Measurements from ENCODE around the gene ZCCHC7. TPM values are rescaled to one million over a fixed set of nuclear protein-coding genes. Genes with fewer than 3 reads are reported as not detected.
"Not testable (repeated sequence)": the region's sequence is repeated elsewhere in the genome, so short reads cannot be mapped to it uniquely, and the experiment has no call there.

The ZCCHC7 gene
- total and polyA plus RNA-seq, 5 experiments from 2014 or later, result 27.2 to 56.0 (median 40.2) TPM

DNA sequence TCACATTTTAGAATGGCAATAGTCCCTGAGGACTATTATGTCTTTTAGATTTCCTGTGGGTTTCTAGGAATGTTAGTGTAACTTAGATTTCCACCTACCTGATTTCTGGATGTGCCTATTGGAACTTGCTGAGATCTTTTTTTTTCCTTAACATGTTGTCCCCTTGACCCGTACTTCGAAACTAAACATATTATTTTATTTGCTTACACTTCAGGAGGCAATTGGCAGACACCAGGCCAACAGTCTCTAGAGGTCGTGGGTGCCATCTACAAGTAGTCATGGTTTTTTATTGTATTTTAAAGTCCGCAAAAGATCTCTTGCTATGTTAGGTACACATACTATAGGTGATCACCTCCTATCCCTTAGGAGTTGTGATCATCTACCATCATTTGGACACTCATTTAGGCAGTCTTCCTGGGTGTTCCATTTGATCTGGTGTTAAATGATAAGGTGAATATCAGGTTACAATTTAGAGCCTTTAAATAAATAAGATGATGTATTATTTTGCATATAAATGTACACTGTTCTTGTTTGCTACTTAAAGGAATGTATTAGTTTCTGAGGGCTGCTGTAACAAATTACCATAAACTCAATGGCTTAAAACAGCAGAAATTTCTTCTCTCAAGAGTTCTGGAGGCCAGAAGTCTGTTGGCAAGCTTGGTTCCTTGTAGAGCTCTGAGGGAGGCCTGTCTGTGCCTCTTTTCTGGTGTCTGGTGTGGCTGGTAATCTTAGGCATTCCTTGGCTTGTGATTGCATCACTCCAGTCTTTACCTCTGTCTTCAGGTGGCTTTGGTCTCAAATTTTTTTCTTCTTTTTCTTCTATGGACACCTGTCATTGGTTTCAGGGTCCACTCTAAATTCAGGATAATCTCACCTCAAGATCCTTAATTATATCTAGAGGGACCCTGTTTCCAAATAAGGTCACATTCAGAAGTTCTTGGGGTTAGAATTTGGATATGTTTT lies 64.8 kb downstream of the ZCCHC7 start:
- H3K4me1 Mint-ChIP-seq, result peaks cover 13 to 60% (median 38%) of the 10 kb centered on the region in 4 donors
- peaks cover 19 to 38% (median 24%) of the 10 kb centered on the region in 3 donors for H3K36me3 Mint-ChIP-seq
- no peak for DNase-seq
- peaks cover 0 to 7% (median 0%) of the 10 kb centered on the region in 9 donors for H3K9me3 Mint-ChIP-seq
- no peak overlapping the region for H3K27ac Mint-ChIP-seq
- H3K4me3 Mint-ChIP-seq, result no peak overlapping the region
- ATAC-seq, result no peak
- H3K27me3 Mint-ChIP-seq, result no peaks in the 10 kb centered on the region
- POLR2A ChIA-PET, result no interaction called here

DNA sequence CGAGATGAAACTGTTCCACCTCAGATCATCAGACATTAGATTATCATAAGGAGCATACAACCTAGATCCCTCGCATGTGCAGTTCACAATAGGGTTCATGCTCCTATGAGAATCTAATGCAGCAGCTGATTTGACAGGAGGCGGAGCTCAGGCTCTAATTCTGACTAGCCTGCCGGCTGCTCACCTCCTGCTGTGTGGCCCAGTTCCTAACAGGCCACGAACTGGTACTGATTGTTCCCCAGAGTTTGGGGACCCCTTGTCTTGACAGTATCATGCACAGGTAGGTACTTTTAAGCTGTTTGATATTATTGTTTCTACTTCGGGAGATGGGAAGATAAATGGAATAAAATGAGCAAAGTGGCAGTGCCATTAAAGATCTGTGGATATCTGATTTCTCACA lies 66.9 kb downstream of the ZCCHC7 start:
- no peak for ATAC-seq
- Mint-ChIP-seq H3K27me3 (no peaks in the 10 kb centered on the region), H3K36me3 (peaks cover 12 to 45% (median 27%) of the 10 kb centered on the region in 3 donors), H3K9me3 (peaks cover 0 to 5% (median 0%) of the 10 kb centered on the region in 9 donors), H3K4me1 (peaks cover 10 to 70% (median 44%) of the 10 kb centered on the region in 4 donors), H3K4me3 (peak overlapping the region; percentile 24 to 85 (median 60)), H3K27ac (peak overlapping the region in 8 of 10 donors; percentile 53 to 90 (median 68))
- DNase-seq, result no peak
- POLR2A ChIA-PET, result no interaction called here

DNA sequence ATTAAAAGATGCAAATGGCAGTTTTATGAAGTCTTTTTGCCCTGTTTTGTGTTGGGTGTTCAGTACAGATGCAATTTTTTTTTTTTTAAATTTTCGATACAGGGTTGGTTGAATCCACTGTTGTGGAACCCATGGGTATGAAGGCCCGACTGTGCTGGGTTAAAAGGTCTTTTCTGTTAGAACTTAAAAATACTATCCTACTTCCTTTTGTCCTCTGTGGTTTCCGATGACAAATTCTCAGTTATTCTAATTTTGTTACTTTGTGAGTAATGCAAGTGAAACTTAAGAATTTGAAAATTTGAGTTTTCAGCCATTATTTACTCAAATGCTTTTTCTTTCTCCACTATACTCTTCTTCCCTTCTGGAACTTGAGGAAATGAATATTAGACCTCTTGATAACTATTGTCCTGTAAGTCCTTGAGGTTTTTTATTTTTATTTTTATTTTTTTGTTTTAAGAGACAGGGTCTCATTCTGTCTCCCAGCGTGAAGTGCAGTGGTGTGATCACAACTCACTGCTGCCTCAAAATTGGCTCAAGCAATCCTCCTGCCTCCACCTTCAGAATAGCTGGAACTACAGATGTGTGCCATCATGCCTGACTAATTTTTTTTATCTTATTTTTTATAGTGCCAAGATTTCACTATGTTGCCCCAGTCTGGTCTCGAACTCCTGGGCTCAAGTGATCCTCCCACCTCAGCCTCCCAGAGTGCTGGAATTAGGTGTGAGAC lies 67.5 kb downstream of the ZCCHC7 start:
- Mint-ChIP-seq H3K27ac (peak overlapping the region in 9 of 10 donors; percentile 3 to 90 (median 62)), H3K4me1 (peaks cover 8 to 71% (median 41%) of the 10 kb centered on the region in 4 donors), H3K9me3 (peaks cover 0 to 5% (median 0%) of the 10 kb centered on the region in 9 donors), H3K27me3 (no peaks in the 10 kb centered on the region), H3K4me3 (peak overlapping the region in 8 of 10 donors; percentile 29 to 85 (median 66)), H3K36me3 (peaks cover 12 to 51% (median 26%) of the 10 kb centered on the region in 3 donors)
- POLR2A ChIA-PET, result no interaction called here
- ATAC-seq, result peak; percentile 36 to 39
- DNase-seq, result peak in 1 of 10 donors; percentile 1

DNA sequence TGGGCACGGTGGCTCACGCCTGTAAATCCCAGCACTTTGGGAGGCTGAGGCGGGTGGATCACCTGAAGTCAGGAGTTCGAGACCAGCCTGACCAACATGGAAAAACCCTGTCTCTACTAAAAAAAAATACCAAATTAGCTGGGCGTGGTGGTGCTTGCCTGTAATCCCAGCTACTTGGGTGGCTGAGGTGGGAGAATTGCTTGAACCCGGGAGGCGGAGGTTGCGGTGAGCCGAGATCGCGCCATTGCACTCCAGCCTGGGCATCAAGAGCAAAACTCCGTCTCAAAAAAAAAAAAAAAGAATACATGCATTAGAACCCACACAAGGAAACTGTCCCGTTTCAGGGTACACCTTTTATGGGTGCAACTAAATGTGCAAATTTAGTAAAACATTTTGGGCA lies 70.4 kb downstream of the ZCCHC7 start:
- H3K4me3 Mint-ChIP-seq, H3K27ac Mint-ChIP-seq, POLR2A ChIA-PET, ATAC-seq, H3K27me3 Mint-ChIP-seq, H3K9me3 Mint-ChIP-seq, DNase-seq: not testable (repeated sequence)
- H3K4me1 Mint-ChIP-seq, result peaks cover 11 to 65% (median 38%) of the 10 kb centered on the region in 4 donors
- H3K36me3 Mint-ChIP-seq, result peaks cover 17 to 43% (median 22%) of the 10 kb centered on the region in 3 donors

DNA sequence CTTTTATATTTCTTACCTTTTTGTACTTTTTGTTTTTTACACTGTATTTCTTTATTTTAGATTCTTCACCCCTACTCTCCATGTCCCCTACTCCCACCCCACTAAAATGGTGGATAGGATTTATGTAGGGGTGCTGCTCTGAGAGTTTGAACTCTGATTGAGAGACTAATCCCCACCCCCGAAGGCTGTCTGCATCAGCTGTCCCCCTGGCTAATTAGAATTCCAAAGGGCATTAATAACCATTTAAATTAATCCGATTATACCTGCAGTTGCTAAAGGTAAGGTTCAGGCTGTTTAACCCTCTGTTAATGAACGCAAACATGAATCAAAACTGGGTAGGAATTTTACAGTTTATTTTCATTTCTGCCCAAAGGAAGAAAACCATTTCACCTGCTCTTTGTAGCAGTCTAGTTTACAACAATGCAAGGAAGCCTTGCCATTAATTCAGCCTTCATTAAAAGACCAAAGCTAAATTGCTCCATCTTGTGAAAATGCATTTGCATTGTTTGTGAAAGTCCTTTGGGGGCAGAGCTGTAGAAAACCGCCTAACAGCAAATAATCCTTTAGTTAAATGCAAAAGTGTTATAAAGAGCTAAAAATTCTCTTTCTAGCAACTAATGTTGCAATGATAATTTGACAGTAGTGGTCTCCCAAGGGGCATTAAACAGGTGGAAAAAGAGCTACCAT lies 71.2 kb downstream of the ZCCHC7 start:
- Mint-ChIP-seq H3K36me3 (peaks cover 17 to 43% (median 22%) of the 10 kb centered on the region in 3 donors), H3K4me3 (peak overlapping the region in 2 of 10 donors; percentile 2 to 30), H3K27ac (peak overlapping the region in 1 of 10 donors; percentile 42), H3K4me1 (peaks cover 13 to 70% (median 43%) of the 10 kb centered on the region in 4 donors), H3K9me3 (peaks cover 0 to 5% (median 0%) of the 10 kb centered on the region in 9 donors), H3K27me3 (no peaks in the 10 kb centered on the region)
- DNase-seq (no peak), ATAC-seq (no peak)
- POLR2A ChIA-PET, result no interaction called here

DNA sequence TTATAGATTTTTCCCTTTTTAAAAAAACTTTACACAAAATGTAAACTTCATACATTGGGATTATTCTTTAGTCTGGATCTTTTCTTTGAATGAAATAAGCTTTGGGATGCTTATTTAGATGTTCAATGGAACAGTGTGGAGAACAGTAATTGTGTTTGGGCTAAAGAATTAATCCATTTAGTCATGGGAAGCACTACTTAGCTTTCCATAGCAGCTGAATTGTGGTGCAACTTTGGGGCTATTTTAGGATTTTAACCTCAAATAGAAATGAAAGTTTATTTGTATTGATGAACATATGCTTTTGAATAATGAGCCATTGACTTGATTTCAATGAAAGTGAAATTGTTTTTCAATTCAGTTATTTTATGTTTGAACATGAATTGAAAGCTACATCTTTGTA lies 72.4 kb downstream of the ZCCHC7 start:
- H3K27ac Mint-ChIP-seq, result peak overlapping the region in 2 of 10 donors; percentile 4 to 42
- ATAC-seq (no peak), DNase-seq (no peak)
- no peak overlapping the region for H3K4me3 Mint-ChIP-seq
- H3K9me3 Mint-ChIP-seq, result peaks cover 0 to 5% (median 0%) of the 10 kb centered on the region in 9 donors
- POLR2A ChIA-PET, result no interaction called here
- no peaks in the 10 kb centered on the region for H3K27me3 Mint-ChIP-seq
- H3K4me1 Mint-ChIP-seq, result peaks cover 13 to 68% (median 43%) of the 10 kb centered on the region in 4 donors
- peaks cover 13 to 41% (median 22%) of the 10 kb centered on the region in 3 donors for H3K36me3 Mint-ChIP-seq

DNA sequence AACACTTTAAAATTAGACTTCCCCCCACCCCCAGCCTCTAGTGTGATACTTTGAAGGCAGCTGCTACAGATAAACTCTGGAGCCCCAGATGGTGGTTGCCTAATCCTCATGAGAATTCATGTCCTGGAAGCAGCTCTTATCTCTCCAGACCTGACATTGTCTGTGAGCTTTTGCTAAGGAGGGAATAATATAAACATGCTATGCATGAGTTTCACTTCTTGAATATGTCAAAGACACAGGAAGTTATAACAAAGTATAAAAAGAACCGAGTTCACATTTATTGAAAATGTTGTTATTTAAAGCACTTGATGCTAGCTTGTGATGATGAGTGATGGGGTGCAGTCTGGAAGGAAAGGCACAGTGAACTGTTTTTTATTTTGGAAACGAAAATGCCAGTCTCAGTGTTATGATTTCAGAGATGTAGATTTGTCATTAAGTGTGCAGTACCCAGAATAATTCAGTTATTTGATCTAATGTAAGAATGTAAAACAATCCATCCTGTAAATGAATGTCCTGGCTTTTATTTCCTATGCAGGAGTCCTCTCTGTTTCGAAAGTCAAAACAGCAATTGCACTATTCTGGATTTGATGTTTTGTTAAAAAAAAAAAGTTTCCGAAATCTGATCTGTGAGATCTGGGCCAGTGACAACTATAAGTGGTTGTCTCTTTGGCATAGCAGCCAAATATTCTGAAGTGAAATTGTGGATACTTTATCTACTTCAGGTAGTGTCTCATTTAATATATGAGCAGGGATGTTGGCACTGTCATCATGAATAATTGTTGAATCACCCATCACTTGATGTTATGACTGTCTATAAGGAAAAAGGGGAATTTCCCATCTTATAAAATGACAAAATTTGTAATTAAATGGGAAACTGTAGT lies 77.0 kb downstream of the ZCCHC7 start:
- Mint-ChIP-seq H3K27ac (peak overlapping the region in 8 of 10 donors; percentile 9 to 83 (median 57)), H3K4me3 (peak overlapping the region in 8 of 10 donors; percentile 4 to 53 (median 31)), H3K36me3 (peaks cover 14 to 31% (median 16%) of the 10 kb centered on the region in 3 donors), H3K27me3 (no peaks in the 10 kb centered on the region), H3K4me1 (peaks cover 38 to 76% (median 58%) of the 10 kb centered on the region in 4 donors), H3K9me3 (no peaks in the 10 kb centered on the region)
- DNase-seq (peak in 4 of 10 donors; percentile 6 to 15 (median 6)), ATAC-seq (peak; percentile 22 to 60)
- POLR2A ChIA-PET, result no interaction called here

DNA sequence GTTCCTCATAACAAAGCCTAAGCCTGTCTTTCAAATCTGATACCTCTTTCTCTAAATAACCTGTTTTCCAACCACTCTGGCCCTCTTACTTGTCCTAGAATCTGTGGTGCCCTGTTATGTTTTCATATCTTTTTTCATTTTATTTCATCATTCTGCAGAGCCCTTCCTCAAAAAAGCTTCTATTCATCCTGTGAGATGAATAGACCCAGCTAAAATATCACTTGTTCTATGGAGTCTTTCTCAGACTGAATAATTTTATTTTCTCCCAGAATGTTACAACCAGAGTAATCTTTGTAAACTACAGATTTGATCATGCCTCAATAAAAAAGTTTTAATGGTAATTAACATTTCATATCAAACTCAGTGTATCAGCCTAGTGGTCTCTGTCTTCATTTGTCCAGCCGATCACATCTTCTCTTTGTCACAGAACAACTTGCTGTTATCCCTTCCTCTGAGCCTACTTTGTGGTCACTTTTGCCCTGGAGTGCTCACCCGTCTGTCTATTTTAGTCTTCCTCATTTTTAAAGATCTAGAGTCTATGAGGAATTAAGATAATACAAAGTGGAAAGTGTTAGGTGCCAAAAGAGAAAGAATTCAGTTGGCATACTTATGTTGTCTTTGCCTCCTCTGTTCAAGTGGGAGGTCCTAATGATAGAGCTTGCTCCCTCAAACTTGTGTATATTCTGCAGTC lies 77.8 kb downstream of the ZCCHC7 start:
- no peaks in the 10 kb centered on the region for H3K9me3 Mint-ChIP-seq
- peaks cover 38 to 72% (median 59%) of the 10 kb centered on the region in 4 donors for H3K4me1 Mint-ChIP-seq
- ATAC-seq, result no peak
- H3K27ac Mint-ChIP-seq, result peak overlapping the region in 6 of 10 donors; percentile 12 to 70 (median 32)
- POLR2A ChIA-PET, result interaction anchor here (1.2 kb wide), 1 partner anchor 31 kb away, joined by 3 read pairs; no protein-coding TSS in a partner anchor
- peaks cover 14 to 32% (median 22%) of the 10 kb centered on the region in 3 donors for H3K36me3 Mint-ChIP-seq
- DNase-seq, result no peak
- peak overlapping the region in 2 of 10 donors; percentile 0 to 41 for H3K4me3 Mint-ChIP-seq
- no peaks in the 10 kb centered on the region for H3K27me3 Mint-ChIP-seq

DNA sequence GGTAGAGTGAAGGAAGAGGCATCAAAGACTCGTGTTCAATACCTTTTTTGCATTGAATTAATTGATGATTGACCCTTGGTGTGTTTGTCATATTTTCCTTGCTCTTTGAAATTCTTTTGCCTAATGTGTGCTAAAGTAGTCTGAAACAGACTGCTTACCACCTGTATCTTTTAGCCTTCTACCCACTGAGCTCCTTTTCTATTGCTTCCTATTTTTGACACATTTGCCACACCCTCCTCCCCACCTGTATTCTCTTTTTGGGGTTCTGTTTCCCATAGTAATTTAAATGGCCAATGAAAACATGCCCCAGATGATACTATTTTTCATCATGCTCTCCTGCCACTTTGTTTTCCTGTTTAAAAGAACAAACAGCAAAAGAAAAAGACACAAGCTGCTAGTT lies 78.5 kb downstream of the ZCCHC7 start:
- POLR2A ChIA-PET, result interaction anchor here (0.7 to 1.2 kb wide), 2 partner anchors 30 to 162 kb away, joined by 3 read pairs; no protein-coding TSS in a partner anchor
- Mint-ChIP-seq H3K36me3 (peaks cover 12 to 35% (median 25%) of the 10 kb centered on the region in 3 donors), H3K4me1 (peaks cover 40 to 76% (median 59%) of the 10 kb centered on the region in 4 donors), H3K4me3 (peak overlapping the region in 2 of 10 donors; percentile 40 to 41), H3K27ac (peak overlapping the region in 6 of 10 donors; percentile 13 to 70 (median 63)), H3K27me3 (no peaks in the 10 kb centered on the region), H3K9me3 (peaks cover 0 to 2% (median 0%) of the 10 kb centered on the region in 9 donors)
- no peak for DNase-seq
- ATAC-seq, result no peak

DNA sequence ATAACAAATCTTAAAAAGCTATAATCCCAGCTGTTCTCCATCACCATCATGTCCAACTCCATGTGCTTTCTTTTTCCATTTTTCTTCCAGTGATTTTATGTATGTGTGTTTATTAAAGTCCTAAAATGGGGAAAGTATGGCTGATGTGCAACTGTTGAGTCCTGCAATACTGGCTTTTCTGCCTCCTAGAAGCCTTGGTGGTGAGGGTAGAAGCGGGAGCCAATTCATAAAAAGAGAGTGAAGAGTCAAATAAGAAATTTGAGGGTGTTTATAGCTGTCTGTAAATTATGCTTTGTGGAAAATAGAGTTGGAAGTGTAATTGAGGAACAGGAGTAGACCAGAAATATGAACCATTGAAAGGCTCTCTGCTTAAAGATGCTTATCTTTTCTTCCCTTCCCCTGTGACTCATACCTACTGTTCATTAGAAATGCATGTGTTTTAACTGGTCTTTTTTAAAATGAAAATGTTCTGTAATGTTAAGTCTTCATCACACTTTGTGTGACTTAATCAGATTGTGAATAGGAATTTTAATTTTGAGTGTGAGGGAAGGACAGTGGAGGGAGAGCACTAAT lies 80.1 kb downstream of the ZCCHC7 start:
- POLR2A ChIA-PET, result no interaction called here
- peak overlapping the region in 5 of 10 donors; percentile 24 to 71 (median 35) for H3K27ac Mint-ChIP-seq
- H3K4me3 Mint-ChIP-seq, result peak overlapping the region in 1 of 10 donors; percentile 33
- peaks cover 6 to 45% (median 37%) of the 10 kb centered on the region in 3 donors for H3K36me3 Mint-ChIP-seq
- no peaks in the 10 kb centered on the region for H3K27me3 Mint-ChIP-seq
- H3K9me3 Mint-ChIP-seq, result peaks cover 0 to 4% (median 0%) of the 10 kb centered on the region in 9 donors
- ATAC-seq (no peak), DNase-seq (no peak)
- peaks cover 34 to 73% (median 51%) of the 10 kb centered on the region in 4 donors for H3K4me1 Mint-ChIP-seq
